NB4 (cell line): ENCODE data around the gene MAP3K1.

ENCODE experiments used
- CTCF ChIP-seq: IDR thresholded peaks from one replicate; pipeline ENCODE4 v1.5.1; 2012; ENCODE audit warnings: low read depth, low read length
- POLR2A ChIP-seq: IDR thresholded peaks from 2 replicates; pipeline ENCODE4 v1.6.1; 2011; ENCODE audit warnings: mild to moderate bottlenecking; ENCODE audit not compliant: insufficient read length; ENCODE audit errors: extremely low read depth

GRCh38 chr5:56917534-56917933 lies 102.2 kb downstream of the MAP3K1 start:
- no peak for TF ChIP-seq CTCF
- no peak for TF ChIP-seq POLR2A
